HEK293 (cell line): ENCODE data around the gene TBCEL.
A peak's percentile ranks its signal among the peaks of the same experiment; 100 is the strongest.

Source experiments
- CTCF ChIA-PET: fragments of 350-600 bp; formaldehyde crosslinking; extraction: SDS; loops from one replicate; lab custom pipeline; 2021; ENCODE audit warnings: antibody characterized with exemption; lab: Yijun Ruan, JAX
- POLR2A ChIA-PET: fragments of 300-600 bp; formaldehyde crosslinking; extraction: SDS; loops from one replicate; lab custom pipeline; 2020; ENCODE audit warnings: antibody characterized with exemption, inconsistent platforms; lab: Yijun Ruan, JAX
- H3K27ac ChIP-seq: fragments of 200-500 bp; sonication (Bioruptor generic); 2 replicates; pipeline ENCODE4 v1.5.1; 2014; ENCODE audit warnings: low read depth, low read length, control low read depth, inconsistent platforms; ENCODE audit errors: extremely low read depth
- H3K36me3 ChIP-seq, 2 experiments: fragments of 200-500 bp in 1 of 2; sonication (Bioruptor generic) in 1 of 2; 1 replicate in 1 of 2; 2 replicates in 1 of 2; pipeline ENCODE4 v1.5.1; 2014 to 2017; ENCODE audit warnings: inconsistent platforms in 2 of 2, low read length in 2 of 2; ENCODE audit not compliant: control insufficient read depth in 2 of 2, insufficient read depth in 1 of 2
- H3K4me1 ChIP-seq: fragments of 200-500 bp; sonication (Bioruptor generic); 2 replicates; pipeline ENCODE4 v1.5.1; 2014; ENCODE audit warnings: mild to moderate bottlenecking, low read length, inconsistent platforms; ENCODE audit not compliant: control insufficient read depth, insufficient read depth
- H3K4me3 ChIP-seq: 2 replicates; pipeline ENCODE4 v1.5.1; 2011; ENCODE audit warnings: low read depth, mild to moderate bottlenecking, control low read depth, low read length, moderate library complexity
- H3K9me3 ChIP-seq: fragments of 200-500 bp; sonication (Bioruptor generic); 2 replicates; pipeline ENCODE4 v1.5.1; 2014; ENCODE audit warnings: low read depth, low read length, inconsistent platforms; ENCODE audit not compliant: control insufficient read depth, insufficient read depth
- BCL11A ChIP-seq: fragments of 450-650 bp; formaldehyde crosslinking; IDR thresholded peaks from 2 replicates; pipeline ENCODE4 v1.5.1; 2016; ENCODE audit warnings: low read depth, missing biosample characterization, missing genetic modification characterization
- BCL6B ChIP-seq: fragments of 450-650 bp; formaldehyde crosslinking; IDR thresholded peaks from 2 replicates; pipeline ENCODE4 v1.5.1; 2017; ENCODE audit warnings: missing biosample characterization, missing genetic modification characterization
- CTCF ChIP-seq: fragments of 450-650 bp; formaldehyde crosslinking; IDR thresholded peaks from 2 replicates; pipeline ENCODE4 v1.5.1; 2016; ENCODE audit warnings: missing biosample characterization, missing genetic modification characterization
- FEZF1 ChIP-seq: fragments of 450-650 bp; formaldehyde crosslinking; IDR thresholded peaks from 2 replicates; pipeline ENCODE4 v1.5.1; 2016; ENCODE audit warnings: missing biosample characterization, missing genetic modification characterization
- GLIS2 ChIP-seq: fragments of 450-650 bp; formaldehyde crosslinking; IDR thresholded peaks from 2 replicates; pipeline ENCODE4 v1.5.1; 2016; ENCODE audit warnings: missing biosample characterization, missing genetic modification characterization
- INSM2 ChIP-seq: fragments of 450-650 bp; formaldehyde crosslinking; IDR thresholded peaks from 2 replicates; pipeline ENCODE4 v1.5.1; 2016; ENCODE audit warnings: missing biosample characterization, missing genetic modification characterization
- KLF1 ChIP-seq: fragments of 450-650 bp; formaldehyde crosslinking; IDR thresholded peaks from 2 replicates; pipeline ENCODE4 v1.5.1; 2016; ENCODE audit warnings: missing biosample characterization, missing genetic modification characterization
- KLF10 ChIP-seq: fragments of 450-650 bp; IDR thresholded peaks from 2 replicates; pipeline ENCODE4 v1.5.1; 2018; ENCODE audit warnings: missing biosample characterization, mild to moderate bottlenecking, missing genetic modification characterization
- PRDM10 ChIP-seq: fragments of 450-650 bp; formaldehyde crosslinking; IDR thresholded peaks from 2 replicates; pipeline ENCODE4 v1.5.1; 2016; ENCODE audit warnings: missing biosample characterization, missing genetic modification characterization
- REST ChIP-seq: fragments of 450-650 bp; formaldehyde crosslinking; IDR thresholded peaks from 2 replicates; pipeline ENCODE4 v1.5.1; 2016; ENCODE audit warnings: missing biosample characterization, missing genetic modification characterization
- ZBTB1 ChIP-seq: fragments of 450-650 bp; formaldehyde crosslinking; IDR thresholded peaks from 2 replicates; pipeline ENCODE4 v1.5.1; 2016; ENCODE audit warnings: missing biosample characterization, missing genetic modification characterization
- ZEB2 ChIP-seq: fragments of 450-650 bp; formaldehyde crosslinking; IDR thresholded peaks from 2 replicates; pipeline ENCODE4 v1.5.1; 2016; ENCODE audit warnings: missing biosample characterization, missing genetic modification characterization
- ZFHX2 ChIP-seq: fragments of 450-650 bp; formaldehyde crosslinking; conservative IDR thresholded peaks from 2 replicates; pipeline ENCODE4 v1.5.1; 2016; ENCODE audit warnings: missing biosample characterization, missing genetic modification characterization
- ZNF121 ChIP-seq: fragments of 450-650 bp; formaldehyde crosslinking; IDR thresholded peaks from 2 replicates; pipeline ENCODE4 v1.5.1; 2016; ENCODE audit warnings: missing biosample characterization, missing genetic modification characterization
- ZNF148 ChIP-seq: fragments of 450-650 bp; formaldehyde crosslinking; IDR thresholded peaks from 2 replicates; pipeline ENCODE4 v1.5.0; 2017; ENCODE audit warnings: missing biosample characterization, missing genetic modification characterization, borderline replicate concordance
- ZNF174 ChIP-seq: fragments of 450-650 bp; formaldehyde crosslinking; IDR thresholded peaks from 2 replicates; pipeline ENCODE4 v1.5.0; 2017; ENCODE audit warnings: missing biosample characterization, mild to moderate bottlenecking, missing genetic modification characterization
- ZNF214 ChIP-seq: fragments of 450-650 bp; formaldehyde crosslinking; IDR thresholded peaks from 2 replicates; pipeline ENCODE4 v1.5.1; 2017; ENCODE audit warnings: missing biosample characterization, mild to moderate bottlenecking, missing genetic modification characterization, borderline replicate concordance
- ZNF324 ChIP-seq: fragments of 450-650 bp; formaldehyde crosslinking; IDR thresholded peaks from 2 replicates; pipeline ENCODE4 v1.5.1; 2016; ENCODE audit warnings: missing biosample characterization, missing genetic modification characterization
- ZNF623 ChIP-seq: fragments of 450-650 bp; formaldehyde crosslinking; IDR thresholded peaks from 2 replicates; pipeline ENCODE4 v1.5.1; 2016; ENCODE audit warnings: missing biosample characterization, missing genetic modification characterization
- ZXDB ChIP-seq: fragments of 450-650 bp; formaldehyde crosslinking; IDR thresholded peaks from 2 replicates; pipeline ENCODE4 v1.5.1; 2016; ENCODE audit warnings: missing biosample characterization, missing genetic modification characterization

Gene TBCEL

GRCh38 chr11:121082219-121082618 lies 58.3 kb downstream of the TBCEL start (continued):
- TF ChIP-seq ZNF174 (tag by site-specific recombination) (no peak), CTCF (no peak), INSM2 (tag by site-specific recombination) (no peak), GLIS2 (tag by site-specific recombination) (no peak), ZXDB (no peak), ZNF623 (no peak), FEZF1 (no peak), BCL6B (tag by site-specific recombination) (no peak), KLF1 (no peak), ZBTB1 (tag by site-specific recombination) (no peak), ZFHX2 (tag by site-specific recombination) (no peak), ZEB2 (tag by site-specific recombination) (no peak)
- TF ChIP-seq, all 188 proteins: peak for 0

- ChIA-PET POLR2A (no interaction called here), CTCF (interaction anchor here (0.7 to 0.9 kb wide), 3 partner anchors 50 to 896 kb away, joined by 3 read pairs; no protein-coding TSS in a partner anchor)
- H3K36me3 ChIP-seq = peaks cover 0 to 19% of the 10 kb centered on the region in 2 experiments; a peak in 2 of 3 replicates
- H3K9me3 ChIP-seq = no peaks in the 10 kb centered on the region
- no peaks in the 10 kb centered on the region for H3K4me1 ChIP-seq
- no peak overlapping the region for H3K4me3 ChIP-seq
- H3K27ac ChIP-seq = no peak overlapping the region
- TF ChIP-seq ZNF214 (tag by site-specific recombination) (no peak), ZEB2 (tag by site-specific recombination) (no peak), ZNF148 (no peak), BCL11A (tag by site-specific recombination) (no peak), ZNF121 (no peak), PRDM10 (tag by site-specific recombination) (no peak), REST (peak; percentile 93), ZNF324 (no peak), KLF10 (tag by site-specific recombination) (no peak)
These were observed 58.8 kb downstream of the TBCEL start for GRCh38 chr11:121082670-121083069.
